BLaER1 (cell line): ENCODE results near the gene SERPINA5.

ENCODE experiments used
- H3K27ac ChIP-seq: shearing (Covaris generic); formaldehyde crosslinking; 2 replicates; pipeline ENCODE4 v1.8.1; 2022
- H3K27me3 ChIP-seq: shearing (Covaris generic); formaldehyde crosslinking; 2 replicates; pipeline ENCODE4 v1.8.1; 2022
- H3K36me3 ChIP-seq: shearing (Covaris generic); formaldehyde crosslinking; 2 replicates; pipeline ENCODE4 v1.8.1; 2022
- H3K4me1 ChIP-seq: shearing (Covaris generic); formaldehyde crosslinking; 2 replicates; pipeline ENCODE4 v1.8.1; 2022
- H3K4me2 ChIP-seq: shearing (Covaris generic); formaldehyde crosslinking; 2 replicates; pipeline ENCODE4 v1.8.1; 2022
- H3K4me3 ChIP-seq: shearing (Covaris generic); formaldehyde crosslinking; 2 replicates; pipeline ENCODE4 v1.8.1; 2022
- H3K9ac ChIP-seq: shearing (Covaris generic); formaldehyde crosslinking; 2 replicates; pipeline ENCODE4 v1.8.1; 2022
- H3K9me3 ChIP-seq: shearing (Covaris generic); formaldehyde crosslinking; 2 replicates; pipeline ENCODE4 v1.8.1; 2022
- H4K20me1 ChIP-seq: shearing (Covaris generic); formaldehyde crosslinking; 2 replicates; pipeline ENCODE4 v1.8.1; 2022
- Cebpa-rat ChIP-seq: shearing (Covaris generic); IDR thresholded peaks from 2 replicates; pipeline ENCODE4 v1.8.1; 2022

The SERPINA5 gene

GRCh38 chr14:94581127-94581999, at the start of gene SERPINA5:
Gene SERPINA5 (plus strand): TSS chr14:94581426. CDS start chr14:94587363, 5,937 bp downstream.
- no peak for TF ChIP-seq Cebpa-rat
- no peak within 1 kb of the TSS for H3K27ac ChIP-seq
- H3K9ac ChIP-seq = no peak within 1 kb of the TSS
- H3K4me3 ChIP-seq = no peak within 1 kb of the TSS
- no peaks in the 10 kb centered on the region for H3K4me1 ChIP-seq
- no peaks in the 10 kb centered on the region for H3K9me3 ChIP-seq
- H3K27me3 ChIP-seq = no peaks in the 10 kb centered on the region
- no peaks in the 10 kb centered on the region for H3K36me3 ChIP-seq
- no peaks in the 10 kb centered on the region for H4K20me1 ChIP-seq
- no peak within 1 kb of the TSS for H3K4me2 ChIP-seq

DNA sequence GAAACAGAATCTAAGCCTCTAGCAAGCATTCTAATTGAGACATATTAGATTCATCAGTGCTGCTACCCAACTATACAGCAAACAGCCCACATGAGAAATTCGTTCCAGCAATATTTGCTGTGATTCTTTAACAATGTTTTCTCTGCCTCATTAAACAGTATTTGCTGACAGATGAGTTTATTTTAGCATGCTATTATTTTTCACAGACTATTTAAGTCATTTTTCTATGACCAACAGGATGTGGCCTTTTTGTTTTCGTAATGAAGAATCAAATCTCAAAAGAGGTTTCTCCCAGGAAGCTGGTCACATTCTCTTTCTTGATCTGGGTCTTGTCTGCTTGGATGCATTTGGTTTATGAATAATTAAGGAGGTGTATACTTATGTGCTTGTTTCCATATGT, 48.8 kb upstream of the SERPINA5 start:
- Histone ChIP-seq H3K27me3 (no peaks in the 10 kb centered on the region), H3K27ac (no peak overlapping the region), H3K9ac (no peak overlapping the region), H3K36me3 (no peaks in the 10 kb centered on the region), H3K4me3 (no peak overlapping the region), H3K4me1 (peaks cover 21% of the 10 kb centered on the region), H3K9me3 (no peaks in the 10 kb centered on the region; the same call in 1 of the 2 replicates), H3K4me2 (peak overlapping the region; percentile 47), H4K20me1 (no peaks in the 10 kb centered on the region)
- no peak for TF ChIP-seq Cebpa-rat

GRCh38 chr14:94535506-94535905, 45.7 kb upstream of the SERPINA5 start:
- Histone ChIP-seq H3K27me3 (no peaks in the 10 kb centered on the region), H3K36me3 (no peaks in the 10 kb centered on the region), H3K4me1 (peaks cover 21% of the 10 kb centered on the region), H4K20me1 (no peaks in the 10 kb centered on the region), H3K9ac (no peak overlapping the region), H3K27ac (no peak overlapping the region), H3K9me3 (no peaks in the 10 kb centered on the region; the same call in 1 of the 2 replicates), H3K4me3 (no peak overlapping the region), H3K4me2 (no peak overlapping the region)
- TF ChIP-seq Cebpa-rat = no peak

DNA sequence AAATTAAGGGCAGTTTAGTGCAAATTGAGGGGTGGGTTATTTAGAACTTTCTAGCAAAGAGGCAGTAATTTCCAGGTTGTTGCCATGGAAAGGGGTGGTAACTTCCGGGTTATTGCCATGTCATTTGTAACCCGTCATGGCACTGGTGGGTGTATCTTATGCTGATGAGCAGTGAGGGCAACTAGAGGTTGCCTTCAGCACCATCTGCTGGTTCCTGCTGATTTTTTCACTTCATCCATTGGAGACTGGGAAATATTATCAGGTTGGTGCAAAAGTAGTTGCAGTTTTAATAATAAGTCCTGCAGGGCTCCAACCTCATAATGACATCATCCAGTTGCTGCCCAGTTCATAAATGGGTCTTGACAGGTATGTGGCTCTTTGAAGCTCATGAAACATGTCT, 44.4 kb upstream of the SERPINA5 start:
- Histone ChIP-seq H3K27me3 (no peaks in the 10 kb centered on the region), H3K4me2 (no peak overlapping the region), H3K36me3 (no peaks in the 10 kb centered on the region), H3K9ac (no peak overlapping the region), H4K20me1 (no peaks in the 10 kb centered on the region), H3K27ac (no peak overlapping the region), H3K4me1 (peaks cover 20% of the 10 kb centered on the region), H3K9me3 (no peaks in the 10 kb centered on the region; the same call in 1 of the 2 replicates), H3K4me3 (no peak overlapping the region)
- TF ChIP-seq Cebpa-rat = no peak

DNA sequence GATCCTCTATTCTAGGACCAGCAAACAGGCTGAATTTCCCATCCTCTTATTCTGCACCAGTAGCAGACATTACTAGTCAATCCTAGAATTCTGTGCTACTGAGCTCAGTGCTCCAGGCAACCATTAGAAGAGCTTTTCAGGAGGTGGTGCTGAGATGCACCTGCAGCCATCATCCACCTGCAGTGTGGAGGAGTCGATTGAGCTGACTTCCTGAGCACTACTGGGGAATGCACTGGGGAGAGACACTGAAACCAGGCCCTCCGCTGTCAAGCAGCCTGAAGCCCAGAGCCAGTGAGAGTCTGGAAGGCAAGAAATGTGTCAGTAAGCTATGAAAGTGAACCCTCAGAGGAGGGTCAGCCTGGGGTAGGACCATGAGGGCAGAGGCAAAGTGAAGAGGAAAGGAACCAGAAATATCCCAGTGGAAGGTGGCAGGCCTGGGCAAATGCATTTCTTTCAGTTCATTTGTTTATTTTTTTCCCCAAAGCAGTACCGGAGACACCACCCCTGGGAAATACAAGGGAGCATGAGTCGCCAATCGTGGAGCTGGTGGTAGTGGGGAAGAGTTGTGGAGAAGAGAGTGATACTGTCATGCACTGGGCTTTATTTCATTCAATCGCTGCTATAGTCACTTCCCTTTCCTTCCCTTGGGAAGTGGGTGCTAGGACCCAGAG, 43.0 kb upstream of the SERPINA5 start:
- H3K4me3 ChIP-seq = no peak overlapping the region
- no peak overlapping the region for H3K9ac ChIP-seq

GRCh38 chr14:94539181-94539580, 42.0 kb upstream of the SERPINA5 start:
- no peaks in the 10 kb centered on the region for H3K4me1 ChIP-seq
- no peaks in the 10 kb centered on the region; the same call in 1 of the 2 replicates for H3K9me3 ChIP-seq
- H3K27ac ChIP-seq = no peak overlapping the region
- TF ChIP-seq Cebpa-rat = no peak
- no peaks in the 10 kb centered on the region for H3K36me3 ChIP-seq
- H3K9ac ChIP-seq = no peak overlapping the region
- no peaks in the 10 kb centered on the region for H4K20me1 ChIP-seq
- H3K27me3 ChIP-seq = no peaks in the 10 kb centered on the region
- H3K4me2 ChIP-seq = no peak overlapping the region
- H3K4me3 ChIP-seq = no peak overlapping the region

More for the DNA sequence above, 43.0 kb upstream of the SERPINA5 start:
- H3K36me3 ChIP-seq = no peaks in the 10 kb centered on the region
- H3K4me2 ChIP-seq = no peak overlapping the region
- no peak overlapping the region for H3K27ac ChIP-seq
- H3K9me3 ChIP-seq = no peaks in the 10 kb centered on the region; the same call in 1 of the 2 replicates
- H3K4me1 ChIP-seq = peaks cover 7% of the 10 kb centered on the region; the same call in 1 of the 2 replicates
- H3K27me3 ChIP-seq = no peaks in the 10 kb centered on the region
- TF ChIP-seq Cebpa-rat = no peak
- H4K20me1 ChIP-seq = no peaks in the 10 kb centered on the region

GRCh38 chr14:94540031-94540794, 41.0 kb upstream of the SERPINA5 start:
- no peaks in the 10 kb centered on the region for H3K9me3 ChIP-seq
- no peak overlapping the region for H3K4me2 ChIP-seq
- H3K4me3 ChIP-seq = no peak overlapping the region
- no peak for TF ChIP-seq Cebpa-rat
- H3K27ac ChIP-seq = no peak overlapping the region
- H3K4me1 ChIP-seq = no peaks in the 10 kb centered on the region
- H3K36me3 ChIP-seq = no peaks in the 10 kb centered on the region
- no peaks in the 10 kb centered on the region for H3K27me3 ChIP-seq
- H3K9ac ChIP-seq = no peak overlapping the region
- H4K20me1 ChIP-seq = no peaks in the 10 kb centered on the region

DNA sequence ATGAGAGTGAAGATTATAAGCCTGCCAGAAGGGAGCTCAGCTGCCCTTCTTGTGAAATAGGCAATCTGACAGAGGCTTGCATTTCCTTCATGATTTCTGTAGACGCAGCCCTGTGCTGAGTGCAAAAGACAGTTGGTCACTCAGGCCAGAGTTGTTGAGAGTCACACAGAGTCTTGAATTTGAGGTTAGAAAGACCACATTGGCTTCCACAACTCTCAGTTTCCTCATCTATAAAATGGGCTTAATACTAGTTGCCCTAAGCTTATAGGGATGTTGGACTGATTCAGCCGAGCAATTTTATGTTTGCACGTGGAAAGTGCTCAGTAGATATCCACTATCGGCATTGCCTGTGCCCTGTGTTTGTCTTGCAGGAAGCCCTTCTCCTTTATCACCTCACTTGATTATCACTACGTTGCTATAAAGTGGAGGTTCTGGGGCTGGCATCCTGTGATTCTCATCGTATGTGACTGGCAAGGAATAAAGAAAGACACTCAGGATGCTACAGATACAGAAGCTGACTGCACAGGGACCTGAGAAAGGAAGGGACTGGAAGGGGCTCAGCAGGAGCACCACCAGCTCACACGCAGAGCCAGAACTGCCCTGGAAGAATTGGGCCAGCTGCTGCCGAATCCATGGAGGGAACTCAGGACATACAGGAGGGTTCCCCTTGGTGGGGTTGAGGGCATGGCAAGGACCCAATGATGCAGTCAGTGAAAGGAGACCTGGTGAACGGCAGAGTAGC, 39.8 kb upstream of the SERPINA5 start:
- no peaks in the 10 kb centered on the region for H3K4me1 ChIP-seq

More for the DNA sequence above, 39.8 kb upstream of the SERPINA5 start:
- Histone ChIP-seq H3K4me3 (no peak overlapping the region), H3K27me3 (no peaks in the 10 kb centered on the region), H3K27ac (no peak overlapping the region), H3K9ac (no peak overlapping the region), H3K4me2 (no peak overlapping the region), H3K36me3 (no peaks in the 10 kb centered on the region), H4K20me1 (no peaks in the 10 kb centered on the region), H3K9me3 (no peaks in the 10 kb centered on the region)
- TF ChIP-seq Cebpa-rat = no peak
